Stimulated activated CD4-positive, alpha-beta T cell treated with anti-CD3 and anti-CD28 coated beads, Interleukin-12 subunit alpha, Interleukin-12 subunit beta, amount 100 ng/mL, for 24 hours (primary cell): Measurements from ENCODE around the gene SPO11.

Source experiments
- DNase-seq, 2 experiments: peaks; one replicate each; pipeline ENCODE4 v3.0.0-alpha.2; 2020; ENCODE audit warnings: low read depth in 2 of 2

SPO11 gene

DNA sequence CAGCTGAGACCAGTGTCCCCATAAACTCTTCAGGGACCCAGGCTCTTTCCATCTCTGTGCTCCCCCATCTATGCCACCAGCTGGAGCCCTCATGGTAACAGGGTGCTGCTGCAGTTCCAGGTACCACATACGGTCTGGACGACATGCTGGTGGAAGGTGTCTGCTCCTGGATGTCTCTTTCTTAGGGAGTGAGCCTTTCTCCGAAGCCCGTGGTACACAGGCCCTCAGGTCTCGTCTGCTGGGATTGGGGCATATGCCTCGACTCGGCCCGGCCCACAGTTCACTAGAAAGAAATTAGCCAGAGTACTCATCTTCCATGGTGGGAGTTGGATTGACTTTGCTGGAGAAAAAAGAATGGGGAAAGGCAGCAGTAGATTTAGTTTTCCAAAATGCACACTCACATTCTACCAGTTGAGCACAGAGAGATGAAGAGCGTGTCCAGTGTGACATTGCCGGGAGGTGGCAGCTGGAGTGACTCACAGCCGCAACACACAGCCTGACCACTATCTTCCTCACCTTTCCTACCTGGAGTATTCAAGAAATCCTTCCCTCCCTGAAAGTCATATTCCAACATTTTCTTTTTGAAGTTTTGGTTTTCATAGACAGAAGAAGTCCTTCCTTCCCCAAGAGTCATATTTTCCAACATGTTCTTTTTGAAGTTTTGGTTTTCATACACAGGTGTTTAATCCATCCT, 18.6 kb upstream of the SPO11 start:
- no peak for DNase-seq

DNA sequence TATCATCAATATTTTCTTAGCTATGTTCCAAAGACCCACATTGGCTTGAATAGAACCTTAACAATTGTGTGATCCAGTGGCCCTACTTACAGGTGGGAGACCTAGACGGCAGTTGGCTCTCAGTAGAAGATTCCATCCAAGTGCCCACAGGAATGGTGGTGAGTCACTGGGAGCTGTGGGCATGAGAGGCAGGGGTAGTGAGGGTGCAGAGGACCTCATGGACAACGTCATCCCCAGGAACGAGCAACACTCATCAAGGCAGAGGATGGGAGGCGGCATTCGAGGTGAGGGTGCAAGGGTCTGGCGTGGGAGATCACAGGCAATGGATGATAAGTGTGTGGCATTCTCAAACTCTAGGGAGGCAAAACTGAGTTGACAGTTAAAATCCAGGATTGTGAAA, 17.5 kb upstream of the SPO11 start:
- no peak for DNase-seq

DNA sequence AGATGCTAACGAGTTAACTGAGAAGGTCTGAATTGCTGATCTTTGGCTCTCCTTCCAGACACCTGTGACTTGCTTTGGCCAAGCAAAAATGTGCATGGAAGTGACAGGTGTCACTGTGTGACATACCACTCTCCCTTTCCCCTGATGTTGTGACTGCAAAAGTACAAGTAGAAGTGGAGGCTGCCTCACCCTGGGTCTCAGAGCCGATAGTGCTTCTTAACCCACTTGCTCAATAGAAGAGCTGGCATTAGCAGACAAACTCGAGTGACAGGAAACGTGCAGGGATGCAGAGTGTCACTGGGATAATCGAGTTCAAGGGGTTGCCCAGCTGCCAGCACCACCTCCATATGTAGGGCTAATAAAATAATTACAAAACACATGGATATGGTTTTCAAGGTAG, 16.4 kb upstream of the SPO11 start:
- no peak for DNase-seq

DNA sequence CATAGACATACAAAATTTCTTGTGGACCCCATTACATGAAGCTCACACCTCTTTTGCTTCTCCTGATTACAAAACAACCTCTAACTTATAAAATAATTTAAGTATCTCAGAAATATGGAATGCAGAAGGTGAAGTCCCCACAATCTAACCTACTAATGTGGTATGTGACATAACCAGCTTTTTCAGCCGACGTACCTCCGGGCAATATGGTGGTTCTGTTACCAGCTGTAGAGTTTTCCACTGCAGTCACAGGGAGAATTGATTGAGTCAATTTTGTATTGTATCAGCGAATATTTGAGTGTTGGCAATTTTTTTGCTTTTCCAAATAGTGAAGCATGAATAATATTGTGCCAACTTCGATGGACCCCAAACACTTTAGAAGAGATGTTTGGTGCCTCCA, 15.7 kb upstream of the SPO11 start:
- DNase-seq = no peak

DNA sequence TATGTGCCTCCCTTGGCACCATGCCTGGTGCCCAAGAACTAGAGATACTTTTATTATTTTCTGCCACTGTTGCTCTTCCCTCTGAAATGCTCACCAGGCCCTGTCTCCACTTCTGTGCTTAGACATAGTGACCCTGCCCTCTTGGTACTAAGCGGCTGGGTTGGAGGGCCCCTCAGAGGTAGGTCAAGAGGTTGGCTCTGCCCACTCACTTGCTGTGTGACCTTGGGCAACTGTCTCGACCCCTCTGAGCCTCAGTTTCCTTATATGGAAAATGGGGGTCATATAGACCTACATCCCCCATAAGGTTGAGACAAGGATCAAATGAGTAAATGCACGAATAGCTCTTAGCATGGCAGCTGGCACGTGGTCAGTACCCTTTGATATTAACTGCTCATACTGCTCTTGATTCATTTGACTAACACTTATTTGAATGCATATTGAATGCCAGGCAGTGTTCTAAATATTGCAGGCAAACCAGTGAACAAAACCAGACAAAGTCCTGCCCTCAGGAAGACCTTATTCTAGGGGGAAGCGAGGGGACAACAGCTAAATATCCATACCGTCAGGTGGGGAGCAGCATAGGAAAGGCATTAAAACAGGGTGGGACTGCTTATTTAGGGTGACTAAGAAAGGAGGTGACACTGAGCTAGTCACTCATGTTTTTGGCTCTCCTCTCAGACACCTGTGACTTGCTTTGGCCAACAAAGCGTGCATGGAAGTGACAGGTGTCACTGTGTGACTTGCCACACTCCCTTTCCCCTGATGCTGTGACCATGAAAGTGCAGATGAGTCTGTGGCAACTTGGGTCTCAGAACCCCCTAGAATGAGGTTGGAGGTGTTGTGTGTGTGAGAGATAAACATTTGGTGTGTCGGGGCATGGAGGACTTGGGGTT, 14.3 kb upstream of the SPO11 start:
- DNase-seq = no peak

DNA sequence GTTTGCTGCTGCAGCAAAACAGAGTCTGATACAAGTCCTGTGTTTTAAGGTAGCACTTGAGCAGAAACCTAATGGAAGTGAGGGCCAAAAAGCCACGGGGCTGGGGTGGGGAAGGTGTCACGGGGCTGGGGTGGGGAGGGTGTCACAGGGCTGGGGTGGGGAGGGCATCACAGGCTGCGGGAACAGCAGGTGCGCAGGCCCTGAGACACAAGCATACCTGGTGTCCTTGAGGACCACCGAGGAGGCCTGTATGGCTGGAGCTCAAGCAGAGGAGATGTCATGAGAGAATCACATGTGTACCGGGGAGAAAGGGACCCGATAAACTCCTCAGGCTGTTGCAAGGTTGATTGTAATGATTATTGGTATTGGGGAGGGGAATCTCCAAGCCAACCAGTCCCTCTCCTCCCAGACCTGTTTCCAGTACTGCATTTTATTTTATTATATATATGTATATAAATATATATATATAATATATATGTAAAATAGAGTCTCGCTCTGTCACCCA, 13.6 kb upstream of the SPO11 start:
- DNase-seq = no peak

DNA sequence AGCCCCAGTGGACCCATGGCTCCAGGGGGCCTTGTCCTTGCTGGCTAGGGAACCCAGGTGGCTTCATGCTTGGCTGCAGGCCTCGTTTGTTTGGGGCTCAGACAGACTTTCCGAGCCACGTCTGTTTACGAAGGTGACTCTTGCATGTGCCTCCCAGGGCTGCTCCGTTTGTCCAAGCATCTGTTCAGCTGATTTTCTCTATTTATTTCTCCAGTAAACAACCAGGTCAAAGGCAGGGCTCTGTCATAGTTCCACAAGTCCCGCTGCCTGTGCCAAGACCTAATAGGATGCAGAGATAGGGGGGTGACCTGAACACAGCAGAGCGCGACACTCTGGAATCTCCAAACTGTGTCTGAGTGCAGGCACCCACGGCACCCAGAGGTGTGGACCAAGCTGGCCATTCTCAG, 12.8 kb upstream of the SPO11 start:
- no peak for DNase-seq

DNA sequence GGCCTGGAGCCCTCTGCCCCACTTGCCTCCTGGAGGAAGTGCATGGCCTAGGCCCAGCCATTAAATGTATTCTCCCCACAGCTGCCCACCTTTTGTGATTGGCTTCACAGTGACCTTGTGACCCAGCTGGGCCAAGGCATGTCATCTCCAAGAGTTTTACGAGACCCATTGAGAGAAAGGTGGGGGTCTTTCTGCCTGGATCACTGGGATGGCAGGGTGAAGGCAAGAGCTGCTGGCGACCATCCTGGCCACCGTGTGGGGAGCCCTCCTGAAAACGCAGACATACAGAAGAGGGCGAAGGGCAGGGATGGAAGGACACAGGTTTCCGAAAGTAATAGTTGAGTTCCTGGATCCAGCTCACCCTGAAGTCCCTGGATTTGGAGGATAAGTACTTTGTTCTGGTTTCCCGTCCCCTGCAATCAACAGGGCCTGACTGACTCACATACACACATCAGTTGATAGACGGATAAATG, 12.3 kb upstream of the SPO11 start:
- DNase-seq = no peak

DNA sequence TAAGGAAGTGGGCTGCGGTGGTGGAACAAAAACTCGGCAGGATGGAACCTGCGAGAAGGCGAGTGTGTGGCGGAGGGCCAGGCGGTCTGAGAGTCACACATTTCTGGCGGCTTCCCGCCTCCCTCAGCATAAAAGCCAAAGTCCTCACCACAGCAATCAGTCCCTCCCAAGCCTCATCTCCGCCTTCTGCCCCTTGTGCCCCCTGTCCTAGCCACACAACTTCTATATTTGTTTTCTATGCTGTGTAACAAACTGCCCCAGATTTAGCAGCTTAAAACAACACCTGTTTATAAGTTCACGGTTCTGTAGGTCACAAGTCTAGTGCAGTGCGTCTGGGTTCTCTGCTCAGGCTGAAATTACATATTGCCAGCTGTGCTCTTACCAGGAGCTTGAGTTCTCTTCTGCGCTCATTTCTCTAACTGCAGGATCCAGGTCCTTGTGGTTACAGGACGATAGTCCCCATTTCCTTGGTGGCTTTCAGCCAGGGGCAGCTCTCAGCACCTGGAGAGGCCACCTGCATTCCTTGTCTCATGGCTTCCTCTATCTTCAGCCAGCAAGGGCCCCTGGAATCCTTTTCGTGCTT, 11.7 kb upstream of the SPO11 start:
- no peak for DNase-seq

DNA sequence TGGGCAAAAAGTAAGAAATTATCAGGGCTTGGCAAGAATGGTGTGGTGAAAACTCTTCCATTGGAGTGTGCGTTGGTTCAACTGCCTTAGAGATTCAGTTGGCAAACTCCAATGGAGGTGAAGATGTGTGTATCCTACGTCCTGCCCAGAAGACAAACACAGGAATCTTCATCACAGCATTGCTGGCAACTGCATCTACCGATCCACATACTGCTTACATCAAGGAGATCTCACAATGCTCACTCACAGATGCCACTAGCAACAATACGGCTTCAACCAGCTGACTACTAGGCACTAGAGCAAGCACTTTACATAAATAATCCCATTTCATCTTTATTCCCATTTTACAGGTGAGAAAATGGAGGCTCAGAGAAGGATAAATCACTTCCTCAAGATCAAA, 10.0 kb upstream of the SPO11 start:
- DNase-seq = no peak

DNA sequence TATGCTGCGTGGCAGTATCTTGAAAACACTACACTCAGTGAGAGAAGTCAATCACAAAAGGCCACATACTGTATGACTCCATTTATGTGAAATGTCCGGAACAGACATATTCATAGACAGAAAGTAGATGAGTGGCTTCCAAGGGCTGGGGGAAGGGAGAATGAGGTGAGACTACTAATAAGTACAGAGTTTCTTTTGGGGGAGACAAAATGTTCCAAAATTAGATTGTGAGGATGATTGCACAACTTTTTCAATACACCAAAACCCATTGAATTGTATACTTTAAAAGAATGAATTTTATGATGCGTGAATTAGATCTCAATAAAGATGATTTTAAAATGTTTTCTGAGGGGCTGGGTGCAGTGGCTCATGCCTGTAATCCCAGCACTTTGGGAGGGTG, 9.2 kb upstream of the SPO11 start:
- DNase-seq = no peak

DNA sequence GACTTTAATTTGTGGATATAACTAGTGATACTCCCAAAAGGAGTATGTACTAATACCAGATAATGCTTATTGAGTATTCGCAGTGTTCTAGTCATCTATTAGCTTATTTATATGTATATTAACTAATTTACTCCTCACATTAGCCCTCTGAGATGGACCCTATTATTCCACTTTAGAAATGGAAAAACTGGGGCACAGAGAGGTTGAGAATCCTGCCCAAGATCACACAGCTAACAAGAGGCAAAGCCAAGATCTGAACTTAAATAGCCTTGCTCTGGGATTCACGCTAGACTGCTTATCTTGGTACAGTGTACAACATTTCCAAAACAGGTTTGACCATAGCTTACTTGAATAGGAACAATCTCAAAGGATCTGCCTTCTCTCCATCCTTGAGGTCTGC, 8.5 kb upstream of the SPO11 start:
- DNase-seq = no peak

DNA sequence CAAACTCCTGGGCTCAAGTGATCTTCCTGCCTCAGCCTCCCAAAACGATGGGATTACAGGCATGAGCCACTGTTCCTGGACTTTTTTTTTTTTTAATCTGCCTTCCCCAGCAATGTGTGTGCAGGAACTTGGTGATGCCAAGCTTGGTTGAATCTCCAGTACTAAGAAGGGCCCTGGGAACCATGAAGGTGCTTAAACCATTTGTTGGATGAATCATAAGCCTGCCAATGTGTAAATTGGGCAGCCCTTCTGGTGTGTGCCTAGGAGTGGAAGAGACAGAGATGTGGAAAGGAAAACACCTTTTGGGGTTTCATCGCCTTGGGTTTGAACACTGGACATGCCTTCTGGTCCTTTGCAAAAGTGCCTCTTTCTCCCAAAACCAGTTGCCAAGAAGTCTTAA, 7.1 kb upstream of the SPO11 start:
- DNase-seq = no peak

DNA sequence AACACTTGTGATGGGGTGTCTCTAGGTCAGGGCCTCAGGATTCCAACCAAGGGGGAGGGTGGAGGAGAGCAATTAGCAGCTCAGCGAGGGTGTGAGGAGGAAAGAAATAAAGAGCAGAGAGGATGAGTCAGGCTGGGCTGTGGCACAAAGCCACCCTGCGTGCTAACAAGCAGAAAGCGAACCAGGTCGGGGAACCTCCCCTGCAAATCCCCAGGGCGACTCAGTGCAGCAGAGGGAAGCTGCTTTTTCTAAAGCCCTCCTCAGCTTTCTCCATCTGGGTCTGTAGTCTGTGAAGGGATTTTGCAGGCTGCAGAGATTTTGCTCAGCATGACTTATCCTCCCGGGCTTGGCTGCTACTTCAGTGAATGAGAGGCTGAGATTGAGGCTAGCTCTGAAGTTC, 6.6 kb upstream of the SPO11 start:
- DNase-seq = no peak

DNA sequence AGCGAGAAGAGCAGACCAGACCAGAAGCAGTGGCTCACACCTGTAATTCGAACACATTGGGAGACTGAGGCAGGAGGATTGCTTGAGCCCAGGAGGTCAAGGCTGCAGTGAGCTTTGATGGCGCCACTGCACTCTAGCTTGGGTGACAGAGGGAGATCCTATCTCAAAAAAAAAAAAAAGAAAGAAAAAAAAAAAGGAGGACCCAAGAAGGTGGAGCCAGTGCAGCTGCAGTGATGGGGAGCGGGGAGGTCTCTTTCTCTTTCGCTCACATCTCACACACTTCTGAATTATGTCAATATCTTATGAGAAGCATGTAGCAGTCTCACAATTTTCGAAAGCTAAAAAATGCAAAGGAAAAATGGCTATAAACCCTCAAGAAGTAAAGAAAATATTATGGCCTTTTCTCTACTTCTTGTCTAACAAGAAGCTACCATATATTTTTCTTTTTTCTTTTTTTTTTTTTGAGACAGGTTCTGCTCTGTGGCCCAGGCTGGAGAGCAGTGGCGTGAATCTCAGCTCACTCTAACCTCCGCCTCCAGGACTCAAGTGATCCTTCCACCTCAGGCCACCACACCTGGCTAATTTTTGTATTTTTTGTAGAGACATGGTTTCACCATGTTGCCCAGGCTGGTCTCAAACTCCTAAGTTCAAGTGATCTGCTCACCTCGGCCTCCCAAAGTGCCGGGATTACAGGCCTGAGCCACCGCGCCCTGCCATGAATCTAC, 3.8 kb upstream of the SPO11 start:
- no peak for DNase-seq

DNA sequence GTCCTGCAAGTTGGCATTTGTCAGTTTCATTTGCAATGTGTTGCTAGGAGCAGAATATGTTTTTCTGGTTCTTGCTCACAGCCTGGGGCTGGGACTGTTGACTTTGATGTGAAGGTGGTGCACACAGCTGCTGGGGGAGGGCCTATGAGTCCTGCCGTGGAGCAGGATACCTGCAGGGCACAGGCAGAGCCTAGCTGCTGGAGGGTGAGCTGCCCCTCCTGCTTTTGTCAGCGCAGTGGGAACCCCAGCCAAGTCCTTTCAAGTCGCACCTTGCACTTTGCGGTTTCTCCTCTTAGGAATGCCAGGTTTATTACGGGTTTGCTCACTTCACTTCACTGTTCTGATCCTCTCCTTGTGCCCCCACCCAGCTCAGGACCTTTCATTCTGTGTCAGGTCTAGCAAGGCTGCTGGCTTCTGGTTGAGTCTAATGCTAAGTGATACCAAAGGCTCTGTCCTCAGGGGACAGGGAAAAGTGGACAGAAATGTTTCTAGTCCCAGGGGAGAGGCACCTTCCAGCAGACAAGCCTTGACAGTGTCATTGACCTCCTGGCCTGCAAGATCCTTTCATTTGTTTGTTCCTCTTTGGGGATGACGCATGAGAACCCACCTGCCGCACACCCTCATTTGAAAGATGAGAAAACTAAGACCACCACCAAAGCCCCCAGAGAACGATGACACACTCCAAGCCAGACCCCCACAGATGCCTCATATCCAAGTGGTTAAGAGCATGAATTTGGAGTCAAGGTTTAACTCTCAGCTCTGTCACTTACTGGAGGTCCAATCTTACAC, 2.7 kb upstream of the SPO11 start:
- no peak for DNase-seq

DNA sequence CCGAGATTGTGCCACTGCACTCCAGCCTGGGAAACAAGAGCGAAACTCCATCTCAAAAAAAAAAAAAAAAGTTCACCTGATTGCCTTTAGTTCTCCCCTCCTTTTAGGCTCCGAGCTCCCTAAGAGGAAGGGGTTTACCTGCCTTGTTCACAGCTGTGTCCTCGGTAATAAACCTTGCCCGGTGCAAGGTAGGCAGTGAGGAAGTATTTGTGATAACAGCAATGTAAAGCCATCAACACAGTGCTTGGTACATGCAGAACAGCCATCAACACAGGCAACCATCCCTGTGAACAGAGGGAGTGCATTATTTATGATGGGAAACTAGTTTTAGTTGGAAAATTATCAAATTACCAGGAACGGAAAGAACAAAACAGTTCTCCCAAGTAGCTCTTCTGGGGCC, 1.8 kb upstream of the SPO11 start:
- DNase-seq = no peak

DNA sequence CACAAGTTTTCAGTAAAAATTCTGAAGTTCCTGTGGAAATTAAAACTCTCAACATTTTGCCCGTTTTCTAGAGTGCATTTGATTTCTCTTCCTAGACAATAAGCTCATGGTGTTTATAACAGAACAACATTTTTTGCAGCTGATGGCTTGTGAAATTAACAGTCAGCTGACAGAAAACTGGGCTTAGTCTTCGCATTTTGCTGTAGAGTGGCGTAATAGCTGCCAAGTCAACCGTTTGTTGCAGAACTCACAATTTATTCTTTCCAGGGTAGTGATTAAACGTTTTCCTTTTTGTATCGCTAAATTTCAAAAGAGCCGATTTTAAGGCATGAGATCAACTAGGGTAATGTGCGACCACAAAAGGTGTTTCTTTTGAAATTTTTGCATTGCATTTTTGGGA, 1.4 kb downstream of the SPO11 start:
- DNase-seq = no peak

DNA sequence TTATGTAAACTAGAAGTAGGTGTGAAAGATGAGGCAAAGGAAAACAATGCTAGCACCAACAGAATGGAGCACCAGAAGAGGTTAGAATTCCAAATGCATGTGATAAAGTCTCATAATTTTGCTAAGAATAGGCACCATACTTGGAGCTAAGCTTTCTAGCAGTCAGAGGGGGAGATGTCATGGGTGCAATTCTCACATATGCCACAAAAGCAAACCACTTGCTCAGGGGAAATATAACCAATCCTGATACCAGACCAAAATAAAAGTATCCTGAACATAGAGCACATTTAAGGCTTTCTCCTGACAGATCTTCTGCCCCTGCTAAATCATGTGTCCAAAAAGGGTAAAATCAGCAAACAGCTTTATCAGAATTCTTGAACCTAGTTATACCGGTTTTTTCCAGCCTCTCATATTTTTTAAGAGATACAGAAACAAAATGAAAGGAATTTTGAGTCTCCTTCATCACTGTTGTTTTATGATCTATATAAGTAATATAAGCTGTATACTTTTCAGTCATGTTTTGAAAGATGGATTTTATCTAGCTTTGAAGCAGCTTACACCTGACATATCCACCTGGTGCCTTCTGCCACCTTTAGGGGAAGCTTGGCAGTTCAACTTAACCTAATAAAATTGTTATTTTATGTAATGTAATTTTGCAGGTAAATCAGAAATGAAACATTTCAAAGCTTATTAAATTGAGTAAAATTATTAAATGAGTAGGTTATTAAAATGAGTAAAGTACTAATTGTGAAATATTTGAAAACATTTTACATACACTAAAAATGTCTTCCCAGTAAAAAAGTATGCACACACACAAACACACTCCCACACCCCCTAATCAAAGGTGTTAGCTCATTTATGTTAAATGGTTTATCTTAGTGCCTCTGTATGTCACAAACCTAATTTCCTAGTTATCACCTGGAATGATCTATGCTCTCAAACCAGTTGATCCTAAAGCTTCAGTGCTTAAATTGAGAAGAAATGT, 2.8 kb downstream of the SPO11 start:
- no peak for DNase-seq

DNA sequence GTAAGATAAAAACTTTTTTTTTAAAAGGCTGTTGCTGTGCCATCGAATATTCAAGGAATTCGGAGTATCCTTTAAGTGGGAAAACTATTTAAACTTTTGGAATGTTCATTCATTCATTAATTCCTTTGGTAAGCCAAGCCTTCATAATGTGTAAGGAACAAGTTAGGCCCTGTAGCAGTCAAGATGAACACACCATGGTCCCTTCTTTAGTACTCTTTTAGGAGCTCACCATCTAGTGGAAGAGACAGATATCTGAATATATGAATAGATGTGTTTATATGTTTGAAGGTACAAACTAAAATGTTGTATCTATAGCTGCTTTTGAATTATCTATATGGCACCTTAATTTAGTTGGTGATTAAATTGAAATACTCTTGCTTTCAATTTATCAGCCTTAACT, 5.8 kb downstream of the SPO11 start:
- no peak for DNase-seq
